SW 1271 (cell line): ENCODE data around the gene CFH.
A peak's percentile ranks its signal among the peaks of the same experiment; 100 is the strongest.
"Not testable (repeated sequence)": the region's sequence is repeated elsewhere in the genome, so short reads cannot be mapped to it uniquely, and the experiment has no call there.

ENCODE experiments used
- DNase-seq, 2 experiments: peaks; one replicate each; lab custom pipeline; 2025; lab: John Stamatoyannopoulos, UW

The CFH gene

GRCh38 chr1:196667131-196667530, 15.3 kb downstream of the CFH start:
- no peak for DNase-seq

GRCh38 chr1:196669051-196669450, 17.2 kb downstream of the CFH start:
- DNase-seq: no peak

- no peak for DNase-seq
Observed at GRCh38 chr1:196669693-196670092, 17.9 kb downstream of the CFH start.

DNA sequence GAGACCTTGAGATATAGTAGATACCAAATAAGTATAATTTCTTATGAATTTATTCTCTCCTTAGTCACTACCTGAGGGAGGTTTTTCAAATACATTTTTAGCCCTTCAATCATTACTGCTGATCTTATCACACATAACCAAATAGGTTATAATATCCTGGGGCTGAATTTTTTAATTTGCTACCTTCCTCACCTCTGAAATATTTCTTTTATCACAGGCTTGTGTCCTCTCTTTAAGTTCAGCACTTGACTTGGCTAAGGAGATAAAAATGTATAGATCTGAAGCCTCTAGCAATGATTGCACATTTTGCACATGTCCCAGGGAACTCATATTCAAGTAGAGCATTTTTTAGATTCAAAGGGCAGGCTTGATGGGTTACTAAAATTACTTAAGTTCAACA, 23.1 kb downstream of the CFH start:
- DNase-seq: no peak

DNA sequence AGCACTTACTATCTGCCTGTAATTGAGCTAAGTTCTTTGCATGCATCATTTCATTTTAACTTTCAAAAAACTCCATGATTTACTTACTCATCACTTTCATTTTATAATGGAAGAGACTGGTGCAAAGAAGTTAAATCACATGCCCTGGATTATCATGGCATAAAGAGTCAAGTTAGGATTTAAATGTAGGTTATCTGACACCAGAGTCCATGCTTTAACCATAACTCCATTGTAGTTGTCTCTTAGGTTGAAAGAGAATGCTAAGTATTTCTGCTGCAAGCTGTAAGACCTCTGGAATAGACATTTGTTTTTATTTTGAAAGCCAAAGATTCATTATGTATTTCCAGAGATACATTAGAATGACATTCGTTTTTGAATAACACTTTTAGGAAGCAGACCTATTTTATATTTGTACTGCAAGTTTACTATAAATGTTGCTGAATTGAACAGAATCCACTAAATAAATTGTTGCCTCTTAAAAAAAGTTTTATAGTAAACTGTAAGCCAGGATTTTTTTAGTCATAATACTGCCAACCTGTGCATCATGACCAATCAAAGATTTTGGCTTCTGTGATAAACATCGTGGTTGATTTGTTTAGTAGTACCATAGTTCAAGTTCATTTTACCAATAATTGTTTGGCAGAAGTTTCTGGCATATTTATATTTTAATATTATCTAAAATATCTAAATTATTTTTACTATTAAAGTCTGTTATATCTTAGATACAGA, 26.1 kb downstream of the CFH start:
- DNase-seq: no peak

DNA sequence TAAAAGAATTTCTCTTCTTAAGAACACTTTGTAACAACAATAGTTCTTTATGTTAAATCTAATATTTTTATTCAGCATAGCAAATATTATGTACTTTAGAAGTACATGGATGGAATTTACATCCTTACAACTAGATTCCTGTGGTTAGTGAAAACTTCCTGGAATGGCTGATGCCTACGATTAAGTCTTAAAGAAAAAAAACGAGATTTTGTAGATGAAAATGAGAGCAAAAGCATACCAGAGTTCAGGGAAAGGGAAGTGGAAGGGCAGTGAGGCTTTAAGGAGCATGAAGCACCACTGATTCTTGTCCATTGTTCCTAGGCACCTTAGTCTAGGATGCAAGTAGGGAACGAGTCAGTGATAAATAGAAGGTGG, 26.7 kb downstream of the CFH start:
- peak in 1 of 2 experiments; percentile 39 for DNase-seq

- no peak for DNase-seq
Observed at GRCh38 chr1:196680107-196680506, 28.3 kb downstream of the CFH start.

- DNase-seq: no peak
Observed at GRCh38 chr1:196684476-196684875, 32.6 kb downstream of the CFH start.

DNA sequence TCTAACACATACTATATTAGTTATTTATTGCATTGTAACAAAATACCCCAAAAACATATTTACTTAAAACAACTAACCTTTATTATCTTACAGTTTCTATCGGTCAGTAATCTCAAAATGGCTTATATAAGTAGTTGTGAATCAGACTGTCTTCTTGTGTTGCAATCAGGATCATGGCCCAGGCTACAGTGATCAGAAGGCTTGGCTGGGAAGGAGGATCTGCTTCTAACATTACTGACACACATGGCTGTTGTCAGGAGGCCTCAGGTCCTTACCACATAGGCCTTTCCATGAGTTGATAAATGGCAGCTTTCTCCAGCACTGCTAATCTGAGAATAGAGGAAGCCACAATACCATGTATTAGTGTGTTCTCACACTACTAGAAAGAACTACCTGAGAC, 33.7 kb downstream of the CFH start:
- no peak for DNase-seq

GRCh38 chr1:196689001-196689400, 37.2 kb downstream of the CFH start:
- no peak for DNase-seq

DNA sequence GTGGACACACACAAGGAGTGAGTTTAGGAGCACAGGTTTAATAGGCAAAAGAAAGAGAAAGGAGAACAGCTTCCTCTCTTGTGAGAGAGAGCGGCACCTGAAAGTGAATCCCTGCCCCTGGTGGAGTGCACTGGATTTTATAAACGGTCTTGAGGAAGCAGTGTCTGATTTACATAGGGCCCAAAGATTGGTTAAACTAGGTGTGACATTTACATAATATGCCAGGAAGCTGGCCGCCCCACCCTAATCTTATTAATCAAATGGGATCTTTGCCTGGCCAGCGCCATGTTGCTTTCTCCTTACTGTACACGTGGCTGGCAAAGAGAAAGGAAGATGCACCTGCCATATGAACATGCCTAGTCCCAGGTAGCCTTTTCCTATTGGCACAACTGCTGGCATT, 38.7 kb downstream of the CFH start:
- DNase-seq: no peak

DNA sequence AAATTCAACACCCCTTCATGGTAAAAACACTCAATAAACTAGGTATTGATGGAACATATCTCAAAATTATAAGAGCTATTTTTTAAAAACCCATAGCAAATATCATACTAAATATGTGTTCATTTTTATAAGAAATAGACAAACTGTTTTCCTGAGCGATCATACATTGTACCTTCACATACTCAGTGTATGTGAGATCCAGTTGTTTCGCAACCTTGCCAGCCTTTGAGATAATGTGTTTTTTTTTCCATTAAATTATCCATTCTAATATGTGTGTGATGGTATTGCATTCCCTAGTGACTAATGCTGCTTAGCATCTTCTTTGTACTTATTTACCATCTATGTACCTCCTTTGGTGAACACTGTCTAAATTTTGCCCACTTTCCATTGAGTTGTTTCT, 47.1 kb downstream of the CFH start:
- no peak for DNase-seq

DNA sequence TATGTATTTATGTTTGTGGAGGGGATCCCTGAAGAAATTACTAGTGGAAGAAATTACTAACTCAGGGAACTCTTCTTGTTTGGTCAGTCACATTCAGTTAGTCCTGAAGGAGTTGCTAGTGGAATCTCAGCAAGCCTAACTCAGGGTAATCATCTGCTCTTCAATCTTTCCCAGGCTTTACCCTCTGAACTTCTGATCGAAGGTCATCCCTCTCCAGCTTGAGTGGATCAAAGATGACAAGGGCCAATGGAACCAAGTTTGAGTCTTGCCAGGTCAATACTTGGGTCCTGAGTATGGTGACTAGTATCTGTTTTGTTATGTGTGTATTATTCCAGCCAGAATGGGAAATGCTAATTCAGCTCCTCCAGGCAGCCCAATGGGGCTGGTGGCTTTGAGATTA, 49.3 kb downstream of the CFH start:
- no peak for DNase-seq

DNA sequence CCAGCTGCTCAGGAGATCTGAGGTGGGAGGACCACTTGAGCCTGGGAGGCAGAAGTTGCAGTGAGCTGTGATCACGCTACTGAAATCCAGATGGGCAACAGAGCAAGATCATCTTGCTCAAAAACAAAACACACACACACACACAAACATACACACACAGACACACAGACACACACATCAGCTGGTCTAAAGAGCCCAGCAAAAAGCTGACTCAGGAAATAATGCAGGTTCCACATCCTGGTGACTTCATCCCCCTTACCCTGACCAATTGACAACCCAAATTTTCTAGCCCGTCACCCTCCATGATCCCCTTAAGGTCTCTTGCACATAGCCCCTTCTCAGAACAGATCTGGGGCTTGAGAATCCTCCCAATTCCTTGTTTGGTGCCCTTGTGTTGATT, 58.0 kb downstream of the CFH start:
- not testable (repeated sequence) for DNase-seq

- DNase-seq: no peak
Observed at GRCh38 chr1:196717868-196718267, 66.0 kb downstream of the CFH start.

- DNase-seq: peak in 1 of 2 experiments; percentile 34
Observed at GRCh38 chr1:196723325-196724185, 71.7 kb downstream of the CFH start.

GRCh38 chr1:196732526-196732925, 80.7 kb downstream of the CFH start:
- DNase-seq: no peak

- no peak for DNase-seq
Observed at GRCh38 chr1:196733091-196733970, 81.5 kb downstream of the CFH start.

- no peak for DNase-seq
Observed at GRCh38 chr1:196734006-196734405, 82.2 kb downstream of the CFH start.

GRCh38 chr1:196734460-196734859, 82.6 kb downstream of the CFH start:
- DNase-seq: no peak

DNA sequence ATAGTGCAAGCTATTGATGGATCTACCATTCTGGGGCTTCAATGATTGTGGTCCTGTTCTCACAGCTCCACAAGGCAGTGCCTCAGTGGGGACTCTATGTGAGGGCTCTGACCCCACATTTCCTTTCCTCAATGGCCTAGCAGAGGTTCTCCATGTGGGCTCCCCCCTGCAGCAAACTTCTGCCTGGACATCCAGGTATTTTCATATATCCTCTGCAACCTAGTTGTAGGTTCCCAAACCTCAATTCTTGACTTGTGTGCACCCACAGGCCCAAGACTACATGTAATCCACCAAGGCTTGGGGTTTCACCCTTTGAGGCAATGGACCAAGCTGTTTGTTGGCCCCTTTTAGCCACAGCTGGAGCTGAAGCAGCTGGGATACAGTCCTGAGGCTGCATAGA, 86.9 kb downstream of the CFH start:
- DNase-seq: no peak

- peak in 1 of 2 experiments; percentile 27 for DNase-seq
Observed at GRCh38 chr1:196743244-196743643, 91.4 kb downstream of the CFH start.
